Adrenal gland (tissue), 12 donors: ENCODE results near the gene DHRS3. TPM values are rescaled to one million over a fixed set of nuclear protein-coding genes. Genes with fewer than 3 reads are reported as not detected.

Experiments used
- DNase-seq, 7 donors: peaks; one replicate each; pipeline ENCODE4 v3.0.0-alpha.2; 2019 to 2020
- H3K27ac ChIP-seq, 5 donors: fragments of 200-600 bp; sonication (generic) in 4 of 5; 1 replicate in 3 of 5; 2 replicates in 2 of 5; pipeline versions ENCODE4 v1.5.1 to v1.8.0; 2016 to 2020; ENCODE audit warnings: mild to moderate bottlenecking in 1 of 5
- H3K27me3 ChIP-seq: fragments of 200-600 bp; 2 replicates; pipeline ENCODE4 v1.8.0; 2021
- H3K36me3 ChIP-seq, 2 donors: fragments of 200-600 bp; replicated peaks in 1 of 2; 1 replicate in 1 of 2; 2 replicates in 1 of 2; pipeline versions ENCODE4 v1.5.1 to v1.8.0; 2018 to 2022
- H3K4me1 ChIP-seq, 2 donors: fragments of 200-600 bp; replicated peaks in 1 of 2; 1 replicate in 1 of 2; 2 replicates in 1 of 2; pipeline versions ENCODE4 v1.5.1 to v1.8.0; 2018 to 2021
- H3K4me3 ChIP-seq, 4 donors: fragments of 200-600 bp; sonication (generic) in 3 of 4; one replicate each; pipeline ENCODE4 v1.5.1; 2016 to 2018
- H3K9me3 ChIP-seq, 3 donors: fragments of 200-600 bp; sonication (generic) in 1 of 3; replicated peaks in 1 of 3; 1 replicate in 2 of 3; 2 replicates in 1 of 3; pipeline versions ENCODE4 v1.5.1 to v1.8.0; 2016 to 2021
- POLR2A ChIP-seq, 2 donors: fragments of 450-650 bp; IDR thresholded peaks; one replicate each; pipeline ENCODE4 v1.6.1; 2017; ENCODE audit warnings: antibody characterized with exemption in 2 of 2, mild to moderate bottlenecking in 2 of 2, moderate library complexity in 1 of 2
- WGBS, 4 donors: extraction: QIAGEN DNeasy Blood & Tissue Kit in 2 of 4; methylation state at CpG; one replicate each; pipeline versions ENCODE4 v1.1.5 to v1.1.7; 2013 to 2017; 5-methylcytosine and 5-hydroxymethylcytosine counted together
- intact Hi-C, 2 donors: fragments of 100-400 bp; cut with DNase I; formaldehyde crosslinking; loops; one replicate each; pipeline versions ENCODE4 v1.14.1 to v1.15.0; 2022 to 2023
- polyA plus RNA-seq, 3 donors: library from polyadenylated mRNA; stranded (reverse); fragments of 200-250 nt in 2 of 3; fragments of 350-450 nt in 1 of 3; fragmentation: Illumina TruSeq in 1 of 3; extraction: RNeasy Lipid Tissue Mini Kit (QIAGEN cat#74804) in 1 of 3; gene quantifications; one replicate each; pipeline ENCODE4 v1.2.3, GENCODE V29; 2013 to 2014
- total RNA-seq, 9 donors: library from RNA; depleted of rRNA in 4 of 9; stranded (reverse); fragments of >200 nt in 4 of 9; fragments of 120-200 nt in 1 of 9; fragmentation: NEBNext Ultra II Directional in 1 of 9; extraction: Animal tissue kit (Norgen Biotek cat#: 25700) in 1 of 9; gene quantifications; one replicate each; pipeline versions ENCODE4 v1.1.0 to v1.2.4, GENCODE V29; 2013 to 2023
- TF ChIP-seq, protein P1 (sequence below), 6 experiments: fragments of 450-650 bp in 4 of 6; fragments of 200-600 bp in 2 of 6; sonication (generic) in 1 of 6; IDR thresholded peaks; 1 replicate in 5 of 6; 2 replicates in 1 of 6; pipeline versions ENCODE4 v1.5.1 to v1.8.0; 2016 to 2021; ENCODE audit warnings: antibody characterized with exemption in 6 of 6, mild to moderate bottlenecking in 2 of 6, moderate library complexity in 1 of 6
- donor health status: healthy with polysubstance abuse.
- donor health status: Bipolar disorder and iron deficiency.
- donor health status: DM: yes; HTN: yes; CAD: no.
- donor health status: DM: no; HTN: no; CAD: no.
- donor health status: DM: no; HTN: no; CAD: no.
- donor health status: DM: yes; HTN: yes; CAD: no.

DHRS3 gene
- total and polyA plus RNA-seq, 12 donors: 7.7 to 72.4 (median 41.3) TPM

DNA sequence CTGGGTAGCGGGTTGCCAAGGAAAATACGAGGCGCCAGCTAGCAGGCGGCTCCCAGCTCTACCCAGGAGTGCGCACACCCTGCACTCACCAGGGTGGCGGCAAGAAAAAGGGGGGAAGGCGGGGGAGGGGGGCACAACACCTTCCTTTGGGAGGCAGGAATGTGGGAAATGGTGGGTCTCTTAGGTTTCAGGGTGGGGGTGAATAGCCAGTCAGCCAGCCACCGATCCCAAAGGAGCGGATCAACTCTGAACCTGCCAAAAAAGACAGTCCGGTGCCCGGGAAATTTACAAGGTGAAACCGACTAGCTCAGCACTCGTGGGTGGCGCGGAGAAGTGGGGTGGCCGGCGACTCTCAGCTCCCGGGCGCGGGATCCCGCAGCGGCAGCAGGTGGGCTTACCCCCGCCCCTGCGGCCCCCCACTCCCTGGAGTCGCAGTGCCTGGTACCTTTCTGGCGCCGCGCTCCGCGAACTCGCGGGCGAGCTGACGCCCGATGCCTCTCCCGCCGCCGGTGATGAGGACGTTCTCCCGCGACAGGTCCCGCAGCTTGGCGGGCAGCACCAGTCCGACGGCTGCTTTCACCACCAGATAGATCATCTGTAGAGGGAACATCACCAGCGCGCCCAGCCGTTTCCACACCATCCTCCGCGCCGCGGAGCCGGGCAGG, 1.2 kb downstream of the DHRS3 start:
- intact Hi-C loops: loop anchor here (10.0 kb wide), 2 partner anchors 72 to 302 kb away; no protein-coding TSS in a partner anchor
- Histone ChIP-seq H3K4me3 (peak overlapping the region; percentile 24 to 67 (median 54)), H3K27ac (peak overlapping the region; percentile 5 to 94 (median 79)), H3K4me1 (peaks cover 17 to 56% of the 10 kb centered on the region in 2 donors), H3K27me3 (no peaks in the 10 kb centered on the region), H3K36me3 (no peaks in the 10 kb centered on the region), H3K9me3 (no peaks in the 10 kb centered on the region)
- DNase-seq: peak in 4 of 7 donors; percentile 41 to 62 (median 47)
- WGBS, 4 donors: 0 to 2% (median 2%) methylated on average over 15 to 53 of the region's 53 CpGs
- no peak for TF ChIP-seq POLR2A (IDR thresholded peaks at IDR 0.05)
- TF ChIP-seq, protein P1, sequence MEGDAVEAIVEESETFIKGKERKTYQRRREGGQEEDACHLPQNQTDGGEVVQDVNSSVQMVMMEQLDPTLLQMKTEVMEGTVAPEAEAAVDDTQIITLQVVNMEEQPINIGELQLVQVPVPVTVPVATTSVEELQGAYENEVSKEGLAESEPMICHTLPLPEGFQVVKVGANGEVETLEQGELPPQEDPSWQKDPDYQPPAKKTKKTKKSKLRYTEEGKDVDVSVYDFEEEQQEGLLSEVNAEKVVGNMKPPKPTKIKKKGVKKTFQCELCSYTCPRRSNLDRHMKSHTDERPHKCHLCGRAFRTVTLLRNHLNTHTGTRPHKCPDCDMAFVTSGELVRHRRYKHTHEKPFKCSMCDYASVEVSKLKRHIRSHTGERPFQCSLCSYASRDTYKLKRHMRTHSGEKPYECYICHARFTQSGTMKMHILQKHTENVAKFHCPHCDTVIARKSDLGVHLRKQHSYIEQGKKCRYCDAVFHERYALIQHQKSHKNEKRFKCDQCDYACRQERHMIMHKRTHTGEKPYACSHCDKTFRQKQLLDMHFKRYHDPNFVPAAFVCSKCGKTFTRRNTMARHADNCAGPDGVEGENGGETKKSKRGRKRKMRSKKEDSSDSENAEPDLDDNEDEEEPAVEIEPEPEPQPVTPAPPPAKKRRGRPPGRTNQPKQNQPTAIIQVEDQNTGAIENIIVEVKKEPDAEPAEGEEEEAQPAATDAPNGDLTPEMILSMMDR (IDR thresholded peaks at IDR 0.05): no peak

DNA sequence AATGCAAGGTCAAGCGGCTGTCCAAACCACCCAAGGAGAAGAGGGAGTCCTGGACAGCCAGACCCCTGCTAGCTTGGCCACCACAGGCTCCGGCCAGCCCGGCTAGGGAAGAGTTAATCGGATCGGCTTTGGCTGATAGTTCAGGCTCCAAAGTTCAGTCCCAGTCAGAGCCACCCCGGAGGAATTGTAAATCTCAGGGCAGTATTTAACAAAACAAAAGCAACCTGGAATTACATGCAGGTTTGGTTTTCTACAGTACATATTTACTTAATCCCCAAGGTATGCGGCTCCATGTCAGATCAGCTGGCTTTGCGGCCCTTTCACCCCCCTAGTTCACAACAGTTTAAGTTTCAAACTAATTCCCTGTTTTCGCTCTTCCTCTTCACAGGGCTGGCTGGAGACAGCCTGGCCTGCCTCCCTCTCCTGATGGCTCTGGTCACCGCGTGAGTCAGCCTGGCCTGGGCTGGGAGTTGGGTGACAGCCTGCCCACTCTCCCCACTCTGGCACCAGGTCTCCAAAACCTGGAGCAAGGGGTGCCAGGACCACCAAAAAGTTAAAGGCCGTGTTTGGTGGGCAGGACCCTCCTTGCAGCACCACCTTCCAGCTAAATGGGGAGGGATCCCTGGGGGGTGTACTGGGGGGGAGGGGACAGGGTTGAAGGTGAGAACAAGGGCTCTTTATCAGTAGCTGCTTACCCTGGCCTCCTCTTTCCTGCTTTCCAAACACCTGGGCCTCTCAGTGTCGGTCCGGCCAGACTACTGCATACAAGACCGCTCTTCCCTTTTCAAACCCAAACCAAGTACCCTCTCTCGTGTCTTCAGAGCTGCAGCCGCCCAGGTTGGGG, 1.9 kb downstream of the DHRS3 start:
- Histone ChIP-seq H3K4me3 (peak overlapping the region in 3 of 4 donors; percentile 24 to 67 (median 67)), H3K9me3 (no peaks in the 10 kb centered on the region), H3K27ac (peak overlapping the region; percentile 5 to 94 (median 79)), H3K4me1 (peaks cover 17 to 53% of the 10 kb centered on the region in 2 donors), H3K36me3 (no peaks in the 10 kb centered on the region), H3K27me3 (no peaks in the 10 kb centered on the region)
- TF ChIP-seq, protein P1 (IDR thresholded peaks at IDR 0.05): no peak
- peak in 1 of 2 donors; percentile 28 for TF ChIP-seq POLR2A (IDR thresholded peaks at IDR 0.05)
- DNase-seq: peak; percentile 75 to 85 (median 80)
- intact Hi-C loops: loop anchor here (10.0 kb wide), 2 partner anchors 71 to 301 kb away; no protein-coding TSS in a partner anchor
- 2 to 11% (median 6%) methylated on average over 16 to 17 of the region's 17 CpGs for WGBS, 4 donors

DNA sequence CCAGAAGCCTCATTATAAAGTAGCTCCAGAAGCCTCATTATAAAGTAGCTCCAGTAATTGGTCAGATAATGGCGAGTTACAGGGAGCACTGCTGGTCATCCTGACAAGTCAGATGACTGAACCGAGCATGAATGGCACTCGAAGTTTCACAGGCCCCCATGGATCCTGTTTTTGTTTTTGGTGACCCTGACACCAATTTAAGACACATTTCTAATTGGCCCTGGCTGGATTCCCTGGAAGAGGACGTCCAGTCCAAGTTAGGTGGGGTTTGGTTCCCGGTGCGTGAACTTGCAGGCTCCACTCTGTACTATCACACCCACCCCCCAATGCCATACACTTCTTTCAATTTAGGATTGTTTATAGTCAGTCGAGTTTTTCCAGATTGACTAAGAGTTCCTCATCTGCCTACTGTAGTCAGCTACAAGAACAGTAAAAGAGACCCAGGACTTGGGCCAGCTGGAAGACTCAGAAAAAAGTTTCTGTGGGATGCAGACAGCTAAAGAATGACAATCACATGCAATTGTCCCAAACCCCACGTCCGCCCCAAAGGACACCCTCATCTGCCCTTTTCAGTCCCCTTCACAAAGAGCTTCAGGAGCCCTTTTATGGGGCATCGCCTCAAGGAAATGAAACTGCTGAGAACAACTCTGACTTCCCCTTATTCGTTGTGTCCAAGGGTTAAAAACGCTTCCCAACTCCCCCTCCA, 2.7 kb downstream of the DHRS3 start:
- H3K27ac ChIP-seq: peak overlapping the region in 4 of 5 donors; percentile 76 to 94 (median 85)
- TF ChIP-seq, protein P1 (IDR thresholded peaks at IDR 0.05): no peak
- no peak for TF ChIP-seq POLR2A (IDR thresholded peaks at IDR 0.05)
- intact Hi-C loops: loop anchor here (10.0 kb wide), 2 partner anchors 71 to 301 kb away; no protein-coding TSS in a partner anchor
- no peak for DNase-seq
- peak overlapping the region in 1 of 4 donors; percentile 67 for H3K4me3 ChIP-seq
- H3K4me1 ChIP-seq: peaks cover 17 to 48% of the 10 kb centered on the region in 2 donors
- H3K36me3 ChIP-seq: no peaks in the 10 kb centered on the region
- H3K9me3 ChIP-seq: no peaks in the 10 kb centered on the region
- no peaks in the 10 kb centered on the region for H3K27me3 ChIP-seq
- WGBS, 4 donors: 20 to 36% (median 32%) methylated on average over 10 to 12 of the region's 12 CpGs
